ENCODE measurements around the gene FZD8. TPM values are rescaled to one million over a fixed set of nuclear protein-coding genes. Genes with fewer than 3 reads are reported as not detected.

The FZD8 gene
- total RNA-seq, 6 donors from 2014 or later: 2.1 to 26.3 (median 21.0) TPM

GRCh38 chr10:35652824-35653223 is 10.7 kb upstream of the FZD8 start:
- no peak for DNase-seq
- peaks cover 0 to 7% (median 0%) of the 10 kb centered on the region in 4 donors for H3K4me1 ChIP-seq
- H3K36me3 ChIP-seq: no peaks in the 10 kb centered on the region
- TF ChIP-seq POLR2AphosphoS5 (IDR thresholded peaks at IDR 0.05) (no peak), POLR2A (IDR thresholded peaks at IDR 0.05) (no peak), EP300 (IDR thresholded peaks at IDR 0.05) (no peak)
- TF ChIP-seq, protein P1, sequence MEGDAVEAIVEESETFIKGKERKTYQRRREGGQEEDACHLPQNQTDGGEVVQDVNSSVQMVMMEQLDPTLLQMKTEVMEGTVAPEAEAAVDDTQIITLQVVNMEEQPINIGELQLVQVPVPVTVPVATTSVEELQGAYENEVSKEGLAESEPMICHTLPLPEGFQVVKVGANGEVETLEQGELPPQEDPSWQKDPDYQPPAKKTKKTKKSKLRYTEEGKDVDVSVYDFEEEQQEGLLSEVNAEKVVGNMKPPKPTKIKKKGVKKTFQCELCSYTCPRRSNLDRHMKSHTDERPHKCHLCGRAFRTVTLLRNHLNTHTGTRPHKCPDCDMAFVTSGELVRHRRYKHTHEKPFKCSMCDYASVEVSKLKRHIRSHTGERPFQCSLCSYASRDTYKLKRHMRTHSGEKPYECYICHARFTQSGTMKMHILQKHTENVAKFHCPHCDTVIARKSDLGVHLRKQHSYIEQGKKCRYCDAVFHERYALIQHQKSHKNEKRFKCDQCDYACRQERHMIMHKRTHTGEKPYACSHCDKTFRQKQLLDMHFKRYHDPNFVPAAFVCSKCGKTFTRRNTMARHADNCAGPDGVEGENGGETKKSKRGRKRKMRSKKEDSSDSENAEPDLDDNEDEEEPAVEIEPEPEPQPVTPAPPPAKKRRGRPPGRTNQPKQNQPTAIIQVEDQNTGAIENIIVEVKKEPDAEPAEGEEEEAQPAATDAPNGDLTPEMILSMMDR (IDR thresholded peaks at IDR 0.05): no peak
- WGBS, 2 donors: 90 to 93% methylated on average over 2 of the region's 2 CpGs
- H3K9me3 ChIP-seq: no peaks in the 10 kb centered on the region
- H3K27me3 ChIP-seq: no peaks in the 10 kb centered on the region
- H3K27ac ChIP-seq: no peak overlapping the region
- H3K4me3 ChIP-seq: no peak overlapping the region
- ATAC-seq (ENCODE audit: low FRiP score in 2 of 2): no peak

DNA sequence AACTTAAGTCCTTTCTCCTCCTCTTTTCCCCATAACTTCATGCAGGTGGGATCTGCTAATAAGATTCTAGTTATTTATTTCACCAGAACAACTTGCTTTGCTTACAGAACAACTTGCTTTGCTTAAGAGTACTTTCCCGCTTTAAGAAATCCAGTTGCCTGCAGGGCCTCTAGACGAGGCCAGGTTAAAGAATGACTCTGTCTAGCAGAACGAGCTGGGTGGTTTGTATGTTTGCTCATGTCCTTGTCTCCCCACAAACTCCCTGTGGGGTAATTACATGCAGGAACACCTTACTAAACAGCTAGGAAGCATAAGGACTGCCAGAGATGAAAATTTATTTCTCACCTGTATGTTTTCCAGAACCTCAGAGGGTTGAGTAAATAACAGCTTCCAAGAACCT is 8.8 kb upstream of the FZD8 start:
- WGBS, 2 donors: 60 to 70% methylated on average over 3 of the region's 3 CpGs
- H3K36me3 ChIP-seq: no peaks in the 10 kb centered on the region
- no peak overlapping the region for H3K27ac ChIP-seq
- DNase-seq (peak in 1 of 2 donors; percentile 35), ATAC-seq (ENCODE audit: low FRiP score in 2 of 2) (peak in 1 of 2 donors; percentile 75)
- H3K9me3 ChIP-seq: no peaks in the 10 kb centered on the region
- peaks cover 0 to 7% (median 0%) of the 10 kb centered on the region in 4 donors for H3K4me1 ChIP-seq
- no peak overlapping the region for H3K4me3 ChIP-seq
- H3K27me3 ChIP-seq: no peaks in the 10 kb centered on the region
- TF ChIP-seq EP300 (IDR thresholded peaks at IDR 0.05): no peak
- TF ChIP-seq POLR2A (IDR thresholded peaks at IDR 0.05): no peak
- TF ChIP-seq, protein P1 (IDR thresholded peaks at IDR 0.05): no peak
- TF ChIP-seq POLR2AphosphoS5 (IDR thresholded peaks at IDR 0.05): no peak

DNA sequence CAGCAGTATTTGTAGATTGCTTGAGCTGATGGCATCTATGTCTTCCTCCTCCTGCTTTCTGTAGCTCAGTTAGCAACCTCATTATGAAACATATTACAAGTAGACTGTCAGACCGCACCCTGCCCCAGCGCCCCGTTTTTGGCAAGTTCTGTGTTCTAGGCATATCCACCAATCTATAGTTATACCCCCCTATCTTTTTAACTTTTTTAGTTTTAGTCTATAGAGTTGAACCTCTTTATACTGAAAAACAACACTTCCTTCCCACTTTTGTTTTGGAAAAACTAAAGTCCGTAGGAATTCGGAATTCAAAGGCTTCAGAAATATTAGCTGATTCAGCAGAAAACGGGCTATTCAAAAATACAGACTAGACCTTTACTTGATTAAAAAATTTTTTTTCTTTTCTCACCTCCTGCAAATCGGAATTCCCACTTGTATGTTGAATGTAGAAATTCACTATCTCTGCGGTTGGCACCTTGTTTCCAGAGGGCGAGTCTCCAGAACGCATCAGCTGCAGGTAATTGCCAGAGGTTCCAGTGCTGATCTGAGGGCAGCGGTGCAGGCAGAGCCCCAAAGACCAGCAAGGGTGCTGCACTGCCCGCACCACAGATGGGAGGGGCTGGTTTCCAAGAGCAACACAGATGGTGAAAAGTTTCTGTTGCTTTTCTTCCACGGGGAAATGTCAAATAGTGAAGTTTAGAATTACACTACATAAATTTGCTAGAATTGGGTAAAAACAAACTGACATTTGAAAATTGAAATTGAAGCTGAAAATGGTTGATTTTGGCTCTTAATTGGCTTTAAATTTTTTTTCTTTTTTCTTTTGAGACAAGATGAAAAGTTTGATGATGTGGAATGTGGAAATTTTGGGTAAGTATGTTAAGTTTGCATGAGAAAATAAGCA is 2.2 kb upstream of the FZD8 start:
- TF ChIP-seq POLR2A (IDR thresholded peaks at IDR 0.05) (no peak), EP300 (IDR thresholded peaks at IDR 0.05) (no peak), POLR2AphosphoS5 (IDR thresholded peaks at IDR 0.05) (no peak)
- TF ChIP-seq, protein P1 (IDR thresholded peaks at IDR 0.05): no peak
- Histone ChIP-seq H3K36me3 (no peaks in the 10 kb centered on the region), H3K27ac (peak overlapping the region in 3 of 4 donors; percentile 48 to 89 (median 65)), H3K4me1 (peaks cover 19 to 44% (median 26%) of the 10 kb centered on the region in 4 donors), H3K4me3 (peak overlapping the region; percentile 23 to 88 (median 83)), H3K27me3 (peaks cover 0 to 13% (median 0%) of the 10 kb centered on the region in 4 donors), H3K9me3 (no peaks in the 10 kb centered on the region)
- DNase-seq: no peak
- no peak for ATAC-seq (ENCODE audit: low FRiP score in 2 of 2)
- 20 to 22% methylated on average over 13 of the region's 13 CpGs for WGBS, 2 donors

DNA sequence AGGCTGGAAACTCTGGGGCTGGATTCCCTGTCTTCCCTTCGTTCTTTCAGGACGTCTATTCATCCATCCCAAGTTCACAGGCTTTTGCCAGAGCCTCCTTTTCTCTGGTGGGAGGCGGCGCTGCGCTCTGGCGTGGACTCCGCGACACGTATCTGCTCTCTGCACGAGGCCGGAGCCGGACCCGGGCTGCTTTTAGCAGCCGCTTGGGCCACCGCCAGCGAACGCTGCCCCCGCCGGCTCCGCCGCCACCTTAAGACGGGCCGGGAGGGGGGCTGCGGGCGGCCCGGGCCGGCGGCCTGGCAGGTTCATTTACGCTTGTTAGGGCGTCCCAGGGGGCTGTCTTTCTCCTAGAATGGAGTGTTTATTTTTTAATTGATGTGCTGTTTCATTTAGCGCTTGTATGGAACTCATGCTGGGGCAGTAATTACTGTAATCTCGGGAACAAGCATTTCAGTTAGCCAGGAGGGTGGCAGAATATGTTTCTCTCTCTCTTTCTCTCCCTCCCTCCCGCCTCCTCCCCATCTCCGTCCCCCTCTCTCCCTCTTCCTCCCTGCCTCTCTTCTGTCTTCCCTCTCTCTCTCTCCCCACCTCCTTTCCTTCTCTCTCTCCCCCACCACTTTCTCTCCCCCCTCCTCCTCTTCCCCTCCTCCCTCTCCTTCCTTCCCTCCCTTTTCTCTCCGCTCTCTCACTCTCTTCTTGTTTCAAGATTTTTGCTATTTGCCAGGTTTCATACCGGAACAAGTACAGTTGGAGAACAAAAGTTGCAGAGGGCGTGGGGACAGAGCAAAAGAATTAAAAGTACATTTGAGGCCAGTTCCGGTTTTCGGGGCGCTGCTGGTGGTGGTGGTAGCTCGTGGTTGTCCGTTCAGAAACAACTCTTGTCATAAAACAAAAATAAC is 1.3 kb upstream of the FZD8 start:
- H3K4me3 ChIP-seq: peak overlapping the region; percentile 55 to 88 (median 83)
- peak overlapping the region; percentile 9 to 89 (median 56) for H3K27ac ChIP-seq
- peak in 1 of 2 donors; percentile 10 for TF ChIP-seq POLR2AphosphoS5 (IDR thresholded peaks at IDR 0.05)
- no peak for TF ChIP-seq POLR2A (IDR thresholded peaks at IDR 0.05)
- no peak for TF ChIP-seq EP300 (IDR thresholded peaks at IDR 0.05)
- TF ChIP-seq, protein P1 (IDR thresholded peaks at IDR 0.05): no peak
- 0 to 1% methylated on average over 34 to 36 of the region's 42 CpGs for WGBS, 2 donors
- H3K36me3 ChIP-seq: no peaks in the 10 kb centered on the region
- H3K9me3 ChIP-seq: no peaks in the 10 kb centered on the region
- peaks cover 0 to 13% (median under 1%) of the 10 kb centered on the region in 4 donors for H3K27me3 ChIP-seq
- H3K4me1 ChIP-seq: peaks cover 19 to 53% (median 29%) of the 10 kb centered on the region in 4 donors
- peak; percentile 66 to 67 for ATAC-seq (ENCODE audit: low FRiP score in 2 of 2)
- peak; percentile 81 to 94 for DNase-seq
